ENCODE measurements around the gene SMIM8.

Gene SMIM8

GRCh38 chr6:87336367-87336766, 14.0 kb downstream of the SMIM8 start:
- DNase-seq = no peak

GRCh38 chr6:87340230-87340629, 17.8 kb downstream of the SMIM8 start:
- no peak for DNase-seq

GRCh38 chr6:87341158-87341557, 18.8 kb downstream of the SMIM8 start:
- DNase-seq = no peak

DNA sequence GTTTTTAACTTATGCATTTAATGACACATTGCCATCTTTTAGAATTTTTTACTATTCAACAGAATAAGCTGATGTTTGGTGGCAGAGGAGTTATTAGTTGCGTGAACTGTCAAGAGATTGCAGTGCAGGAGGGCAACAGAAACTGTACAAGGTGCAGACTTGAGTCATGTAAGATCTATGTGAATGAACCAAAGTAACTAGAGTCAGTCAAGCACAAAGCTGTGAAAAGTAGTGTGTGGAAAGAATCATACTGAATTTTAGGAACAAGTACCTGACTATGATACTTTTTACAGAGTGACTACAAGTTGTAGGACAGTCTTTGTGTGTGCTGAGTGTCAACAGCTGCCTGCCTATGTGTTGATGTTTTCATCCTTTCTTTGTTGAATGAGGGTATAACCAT, 19.5 kb downstream of the SMIM8 start:
- DNase-seq = no peak

GRCh38 chr6:87342829-87343228, 20.4 kb downstream of the SMIM8 start:
- no peak for DNase-seq

- no peak for DNase-seq
Observed at GRCh38 chr6:87344731-87345130, 22.3 kb downstream of the SMIM8 start, which contains the start of gene C6orf163. C6orf163 (plus strand) TSS chr6:87344813; CDS start chr6:87345100, 287 bp downstream.

DNA sequence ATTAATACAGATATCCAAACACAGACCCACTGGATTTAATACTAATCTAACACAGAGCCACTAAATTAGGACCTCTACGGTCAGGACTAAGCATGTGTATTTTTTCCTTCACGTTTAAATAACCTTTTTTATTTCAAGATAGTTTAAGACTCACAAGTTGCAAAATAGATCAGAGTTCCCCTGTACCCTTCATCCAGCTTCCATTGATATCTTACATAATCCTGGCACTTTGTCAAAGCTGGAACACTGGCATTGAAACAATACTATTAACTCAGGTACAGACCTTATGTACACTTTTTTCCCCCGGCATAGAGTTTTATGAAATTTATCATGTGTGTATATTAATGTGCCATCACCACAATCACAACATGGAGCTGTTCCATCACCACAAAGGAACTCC, 24.3 kb downstream of the SMIM8 start:
- DNase-seq = no peak

DNA sequence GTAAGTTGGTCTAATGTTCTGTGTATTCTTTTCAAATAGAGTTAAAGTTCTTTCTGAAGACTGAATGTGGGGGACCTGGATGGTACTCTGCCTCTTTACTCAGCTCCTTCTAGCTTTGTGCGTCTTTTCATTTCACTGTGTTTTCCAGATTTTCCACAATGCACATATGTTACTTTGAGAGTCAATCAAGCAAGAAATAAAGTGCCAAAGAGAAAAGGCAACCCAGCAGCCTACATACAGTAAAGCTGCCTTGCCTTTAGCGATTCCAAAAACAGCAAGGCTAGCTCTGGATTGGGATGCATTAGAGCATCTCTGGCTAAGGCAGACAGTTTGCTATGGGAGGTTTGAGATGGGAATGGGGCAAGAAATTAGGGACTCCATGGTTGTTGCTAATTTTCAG, 27.5 kb downstream of the SMIM8 start:
- DNase-seq = no peak

DNA sequence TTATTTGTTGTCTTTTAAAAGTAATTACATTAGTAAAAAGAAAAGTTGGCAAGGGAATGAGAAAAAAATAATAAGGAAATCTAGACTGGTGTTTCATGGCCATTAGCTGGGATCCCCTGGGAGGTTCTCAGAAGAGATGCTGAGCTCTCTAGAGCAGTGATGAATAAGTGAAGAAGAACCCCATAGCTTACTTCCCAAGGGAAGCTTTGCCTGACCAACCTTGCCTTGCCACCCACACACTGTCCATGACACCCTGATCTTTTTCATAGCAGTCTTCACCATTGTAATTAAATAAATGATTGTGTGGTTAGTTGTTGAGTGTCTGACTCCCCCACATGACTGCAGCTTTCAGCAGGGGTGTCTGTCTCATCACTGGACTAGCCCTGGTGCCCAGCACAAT, 28.1 kb downstream of the SMIM8 start:
- DNase-seq = no peak

DNA sequence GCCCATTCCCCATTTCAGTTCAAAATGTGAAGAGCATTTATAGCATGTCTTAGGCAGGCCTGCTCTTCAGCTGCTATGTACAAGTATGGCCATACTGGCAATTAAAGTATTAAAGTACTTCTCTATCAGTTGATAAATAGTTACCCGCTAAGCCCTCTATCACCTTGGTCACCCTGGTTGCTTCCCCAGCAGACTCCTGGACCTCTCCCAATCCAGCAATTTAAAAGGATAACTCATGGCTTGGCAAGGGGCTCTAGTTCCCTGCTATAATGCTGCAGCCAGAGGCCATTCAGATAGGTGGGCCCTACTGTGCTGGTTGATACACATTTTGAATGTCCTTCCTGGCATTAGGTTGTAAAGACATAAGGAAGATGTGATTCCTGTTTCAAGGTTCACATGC, 29.2 kb downstream of the SMIM8 start:
- DNase-seq = no peak

GRCh38 chr6:87356181-87356580, 33.8 kb downstream of the SMIM8 start:
- no peak for DNase-seq

- no peak for DNase-seq
Observed at GRCh38 chr6:87357479-87358196, 35.2 kb downstream of the SMIM8 start.

DNA sequence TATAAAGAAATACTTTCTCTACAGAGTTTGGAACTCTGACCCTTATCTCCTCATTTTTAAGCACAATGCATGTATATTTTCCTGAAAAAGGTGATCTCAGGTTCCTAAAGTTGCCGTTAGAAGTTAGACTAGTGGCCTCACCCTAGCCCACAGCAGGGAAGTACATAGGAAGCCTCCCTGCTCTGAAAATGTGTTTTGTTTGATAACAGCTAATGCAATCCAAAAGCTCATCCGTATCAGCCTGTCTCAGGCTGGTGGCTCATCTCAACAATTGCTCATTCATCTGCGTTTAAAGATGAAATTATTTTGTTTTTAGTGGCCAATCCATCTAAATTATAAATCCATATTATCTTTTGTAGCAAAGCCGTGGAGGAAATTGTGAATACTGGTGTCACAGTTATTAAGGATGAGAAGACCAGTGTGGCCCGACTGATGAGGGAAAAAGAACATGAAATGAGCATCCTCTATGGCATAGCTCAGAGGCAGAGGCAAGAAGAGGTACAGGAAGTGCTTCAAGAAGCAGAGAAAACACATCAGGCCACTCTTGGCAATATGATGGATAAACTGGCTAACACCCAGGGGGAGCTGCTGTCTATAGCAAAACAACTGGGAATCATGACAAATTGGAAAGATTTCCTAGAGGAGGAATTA, 42.3 kb downstream of the SMIM8 start:
- no peak for DNase-seq

DNA sequence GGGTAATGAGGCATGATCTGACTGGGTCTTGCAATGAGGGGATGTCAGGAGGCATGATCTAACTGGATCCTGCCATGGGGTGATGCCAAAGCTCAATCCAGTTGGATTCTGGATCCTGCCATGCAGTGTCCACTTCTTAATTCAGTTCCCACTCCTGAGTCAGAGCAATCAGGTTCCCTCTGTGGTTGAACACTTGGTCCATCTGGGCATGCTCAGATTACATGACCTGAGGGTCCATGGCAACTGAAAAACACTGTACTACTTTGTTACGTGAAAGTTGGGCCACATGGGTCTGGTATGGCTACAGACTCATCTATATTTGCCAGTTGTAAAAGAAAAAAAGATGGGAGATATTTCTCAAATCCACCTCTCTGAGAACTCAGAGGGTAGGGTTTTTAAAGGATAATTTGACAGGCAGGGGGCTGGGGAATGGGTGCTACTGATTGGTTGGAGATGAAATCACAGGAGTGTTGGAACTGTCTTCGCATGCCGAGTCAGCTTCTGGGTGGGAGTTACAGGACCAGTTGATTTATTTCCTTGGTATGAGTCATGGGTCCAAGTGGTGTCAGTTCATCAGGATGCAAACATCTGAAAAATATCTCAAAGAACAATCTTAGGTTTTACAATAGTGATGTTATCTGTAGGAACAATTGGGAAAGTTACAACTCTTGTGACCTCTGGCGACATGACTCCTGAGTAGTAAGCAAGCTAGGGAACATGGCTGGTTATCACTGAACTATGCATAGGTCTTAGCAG, 43.9 kb downstream of the SMIM8 start:
- DNase-seq = no peak

GRCh38 chr6:87366899-87367298, 44.5 kb downstream of the SMIM8 start:
- no peak for DNase-seq

GRCh38 chr6:87373377-87373776, 51.0 kb downstream of the SMIM8 start:
- DNase-seq = no peak

DNA sequence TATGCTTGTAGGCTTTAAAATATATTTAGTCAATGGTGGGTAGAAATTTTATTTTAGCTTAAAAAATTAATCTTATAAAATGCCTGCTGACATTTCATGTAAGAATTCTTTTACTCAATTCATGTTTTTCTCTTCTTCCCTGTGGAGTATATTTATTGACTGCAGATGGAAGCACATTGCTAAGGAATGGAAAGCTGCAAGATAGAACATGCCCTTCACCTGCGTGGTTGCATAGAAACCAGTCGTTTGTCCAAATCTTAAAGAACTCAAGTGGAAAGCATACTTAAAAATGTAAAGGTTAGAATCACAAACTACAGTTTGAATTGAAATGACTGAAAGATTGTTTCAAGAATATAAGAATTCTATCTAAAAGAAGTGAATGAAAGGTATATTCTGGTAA, 52.9 kb downstream of the SMIM8 start:
- DNase-seq = no peak

GRCh38 chr6:87376643-87377042, 54.3 kb downstream of the SMIM8 start:
- DNase-seq = no peak

- DNase-seq = no peak
Observed at GRCh38 chr6:87378947-87379346, 56.6 kb downstream of the SMIM8 start.

DNA sequence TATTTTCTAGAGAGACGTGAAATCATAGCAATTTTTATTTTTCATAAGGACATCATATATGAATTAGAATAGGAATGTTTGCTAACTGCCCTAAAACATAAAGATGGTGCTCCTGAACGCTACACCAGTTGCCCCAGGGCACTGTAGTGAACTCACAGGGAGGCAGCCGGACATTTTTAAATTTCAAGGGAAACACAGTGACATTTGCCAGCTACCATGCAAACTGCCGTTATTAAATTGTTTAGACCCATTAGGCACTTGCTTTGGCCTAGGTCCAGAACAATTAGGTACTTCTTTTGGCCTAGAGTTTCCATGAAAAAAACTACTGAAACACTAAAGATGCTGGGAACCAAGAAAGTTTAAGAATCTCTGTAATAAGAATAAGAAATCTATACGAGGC, 60.5 kb downstream of the SMIM8 start:
- no peak for DNase-seq

DNA sequence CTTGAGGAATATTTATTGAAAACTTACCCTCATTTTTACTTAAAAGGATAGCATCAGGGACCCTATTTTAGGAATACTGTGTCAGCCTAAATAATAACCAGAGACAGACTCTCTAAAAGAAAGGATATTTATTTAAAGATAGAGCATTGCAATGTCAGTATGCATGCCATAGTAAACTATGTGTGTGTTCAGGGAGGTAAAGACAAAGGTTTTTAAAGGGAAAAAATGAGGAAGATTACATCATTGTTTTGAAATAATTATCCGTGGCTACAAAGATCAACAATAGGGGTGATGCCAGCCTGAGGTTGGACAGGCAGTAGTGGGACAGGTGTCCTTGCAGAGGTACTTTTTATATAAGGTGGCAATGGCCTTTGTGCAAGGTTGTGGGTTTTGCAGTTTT, 61.6 kb downstream of the SMIM8 start:
- no peak for DNase-seq

- no peak for DNase-seq
Observed at GRCh38 chr6:87384449-87384848, 62.1 kb downstream of the SMIM8 start.

DNA sequence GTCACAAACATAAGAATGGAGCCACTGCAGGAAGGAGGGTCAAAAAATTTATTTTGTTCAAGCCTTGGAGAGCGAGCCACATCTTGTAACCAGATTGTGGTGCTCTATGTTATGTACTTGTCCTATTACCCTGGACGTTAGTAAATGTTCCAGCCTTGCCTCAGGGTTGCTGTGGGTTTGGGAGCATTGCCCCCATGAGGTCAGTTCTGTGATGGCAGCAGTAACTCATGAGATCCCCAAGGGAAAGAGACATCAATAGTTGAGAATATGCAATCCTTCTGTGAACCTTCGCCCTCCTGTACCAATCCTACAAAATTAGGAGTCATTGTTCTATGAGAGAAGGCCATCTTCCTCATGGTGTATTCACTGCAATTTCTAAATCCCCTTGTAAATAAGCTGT, 68.9 kb downstream of the SMIM8 start:
- no peak for DNase-seq
